ENCODE data around the gene DZIP1L. TPM values are rescaled to one million over a fixed set of nuclear protein-coding genes. Genes with fewer than 3 reads are reported as not detected.

The DZIP1L gene
- total RNA-seq, 1 experiment from 2014 or later = 11.1 TPM

GRCh38 chr3:138060792-138061191 lies 54.6 kb downstream of the DZIP1L start:
- no TSS peak for BruUV-seq (replicated peaks)
- Histone ChIP-seq H3K27me3 (ENCODE audit: control insufficient read depth, insufficient read depth, low read length) (no peaks in the 10 kb centered on the region), H3K9me3 (ENCODE audit: control insufficient read depth, insufficient read depth, low read depth, low read length) (no peaks in the 10 kb centered on the region), H3K4me1 (ENCODE audit: control insufficient read depth, insufficient read depth, low read length) (no peaks in the 10 kb centered on the region), H3K27ac (ENCODE audit: low read length) (no peak overlapping the region), H3K36me3 (ENCODE audit: control insufficient read depth, insufficient read depth, low read length) (no peaks in the 10 kb centered on the region), H3K4me3 (ENCODE audit: low read depth in 2 of 2, low read length in 2 of 2) (no peak overlapping the region)
- in situ Hi-C loops (cut with HindIII; ENCODE audit: low pct_unique_long_range_greater_than_20kb, low sequenced_read_pairs) = no loop called here
- DNase-seq (ENCODE audit: low read depth, low spot score) = no peak
- no peak for ATAC-seq
- intact Hi-C loops (cut with micrococcal nuclease; ENCODE audit: unreplicated experiment) = no loop called here
- POLR2A ChIA-PET = no interaction called here
- CTCF ChIA-PET = interaction anchor here (1.2 kb wide), 1 partner anchor 9 kb away, joined by 4 read pairs; no protein-coding TSS in a partner anchor
- TF ChIP-seq SIN3A (IDR thresholded peaks at IDR 0.05; ENCODE audit: borderline replicate concordance, insufficient read depth, low read depth, low read length) (no peak), POLR2AphosphoS5 (IDR thresholded peaks at IDR 0.05; ENCODE audit: low read depth, low read length) (no peak)

- in situ Hi-C loops (cut with HindIII; ENCODE audit: low pct_unique_long_range_greater_than_20kb, low sequenced_read_pairs) = no loop called here
- POLR2A ChIA-PET = no interaction called here
These were observed 56.1 kb downstream of the DZIP1L start for GRCh38 chr3:138059261-138059660.

More at GRCh38 chr3:138059261-138059660, 56.1 kb downstream of the DZIP1L start:
- no TSS peak for BruUV-seq (replicated peaks)
- no peak for TF ChIP-seq TCF7L2 (IDR thresholded peaks at IDR 0.05; ENCODE audit: low read depth, low read length)
- no peak for TF ChIP-seq POLR2AphosphoS5 (IDR thresholded peaks at IDR 0.05; ENCODE audit: low read depth, low read length)
- TF ChIP-seq CTCF (IDR thresholded peaks at IDR 0.05) = no peak
- TF ChIP-seq SIN3A (IDR thresholded peaks at IDR 0.05; ENCODE audit: borderline replicate concordance, insufficient read depth, low read depth, low read length) = no peak
- TF ChIP-seq REST (IDR thresholded peaks at IDR 0.05; ENCODE audit: insufficient read depth in 1 of 2, low read depth in 2 of 2, low read length in 1 of 2) = no peak
- H3K4me3 ChIP-seq (ENCODE audit: low read depth in 2 of 2, low read length in 2 of 2) = no peak overlapping the region
- no peaks in the 10 kb centered on the region for H3K4me1 ChIP-seq (ENCODE audit: control insufficient read depth, insufficient read depth, low read length)
- no peaks in the 10 kb centered on the region for H3K36me3 ChIP-seq (ENCODE audit: control insufficient read depth, insufficient read depth, low read length)
- intact Hi-C loops (cut with micrococcal nuclease; ENCODE audit: unreplicated experiment) = no loop called here
- H3K27ac ChIP-seq (ENCODE audit: low read length) = no peak overlapping the region
- no peaks in the 10 kb centered on the region for H3K27me3 ChIP-seq (ENCODE audit: control insufficient read depth, insufficient read depth, low read length)
- H3K9me3 ChIP-seq (ENCODE audit: control insufficient read depth, insufficient read depth, low read depth, low read length) = no peaks in the 10 kb centered on the region
- no peak for DNase-seq (ENCODE audit: low read depth, low spot score)
- ATAC-seq = no peak
- CTCF ChIA-PET = no interaction called here

All from Panc1 (cell line).